ENCODE measurements around the gene KCNE5. TPM values are rescaled to one million over a fixed set of nuclear protein-coding genes. Genes with fewer than 3 reads are reported as not detected.
"Not testable (repeated sequence)": the region's sequence is repeated elsewhere in the genome, so short reads cannot be mapped to it uniquely, and the experiment has no call there.

Gene KCNE5
- total RNA-seq, 1 experiment from 2014 or later, result 2.2 TPM

DNA sequence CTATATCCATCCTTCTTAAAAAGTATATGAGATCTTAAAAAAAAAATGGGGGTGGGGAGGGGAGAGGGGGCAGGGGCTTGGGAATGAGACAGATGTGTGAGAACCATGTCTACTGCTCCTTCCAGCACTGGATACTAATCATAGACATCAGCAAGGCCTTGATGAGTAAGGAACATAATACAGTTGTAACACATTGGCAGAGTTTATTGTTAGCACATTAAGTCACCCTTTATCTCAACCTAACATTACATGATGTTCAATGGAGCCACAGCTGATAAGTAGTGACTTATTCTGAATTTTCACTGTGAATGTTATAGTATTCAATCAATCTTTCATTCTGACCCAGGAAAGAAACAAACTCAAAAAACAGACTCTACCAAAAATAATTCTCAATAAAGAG lies 47.3 kb upstream of the KCNE5 start (continued):
- TF ChIP-seq, protein P1, sequence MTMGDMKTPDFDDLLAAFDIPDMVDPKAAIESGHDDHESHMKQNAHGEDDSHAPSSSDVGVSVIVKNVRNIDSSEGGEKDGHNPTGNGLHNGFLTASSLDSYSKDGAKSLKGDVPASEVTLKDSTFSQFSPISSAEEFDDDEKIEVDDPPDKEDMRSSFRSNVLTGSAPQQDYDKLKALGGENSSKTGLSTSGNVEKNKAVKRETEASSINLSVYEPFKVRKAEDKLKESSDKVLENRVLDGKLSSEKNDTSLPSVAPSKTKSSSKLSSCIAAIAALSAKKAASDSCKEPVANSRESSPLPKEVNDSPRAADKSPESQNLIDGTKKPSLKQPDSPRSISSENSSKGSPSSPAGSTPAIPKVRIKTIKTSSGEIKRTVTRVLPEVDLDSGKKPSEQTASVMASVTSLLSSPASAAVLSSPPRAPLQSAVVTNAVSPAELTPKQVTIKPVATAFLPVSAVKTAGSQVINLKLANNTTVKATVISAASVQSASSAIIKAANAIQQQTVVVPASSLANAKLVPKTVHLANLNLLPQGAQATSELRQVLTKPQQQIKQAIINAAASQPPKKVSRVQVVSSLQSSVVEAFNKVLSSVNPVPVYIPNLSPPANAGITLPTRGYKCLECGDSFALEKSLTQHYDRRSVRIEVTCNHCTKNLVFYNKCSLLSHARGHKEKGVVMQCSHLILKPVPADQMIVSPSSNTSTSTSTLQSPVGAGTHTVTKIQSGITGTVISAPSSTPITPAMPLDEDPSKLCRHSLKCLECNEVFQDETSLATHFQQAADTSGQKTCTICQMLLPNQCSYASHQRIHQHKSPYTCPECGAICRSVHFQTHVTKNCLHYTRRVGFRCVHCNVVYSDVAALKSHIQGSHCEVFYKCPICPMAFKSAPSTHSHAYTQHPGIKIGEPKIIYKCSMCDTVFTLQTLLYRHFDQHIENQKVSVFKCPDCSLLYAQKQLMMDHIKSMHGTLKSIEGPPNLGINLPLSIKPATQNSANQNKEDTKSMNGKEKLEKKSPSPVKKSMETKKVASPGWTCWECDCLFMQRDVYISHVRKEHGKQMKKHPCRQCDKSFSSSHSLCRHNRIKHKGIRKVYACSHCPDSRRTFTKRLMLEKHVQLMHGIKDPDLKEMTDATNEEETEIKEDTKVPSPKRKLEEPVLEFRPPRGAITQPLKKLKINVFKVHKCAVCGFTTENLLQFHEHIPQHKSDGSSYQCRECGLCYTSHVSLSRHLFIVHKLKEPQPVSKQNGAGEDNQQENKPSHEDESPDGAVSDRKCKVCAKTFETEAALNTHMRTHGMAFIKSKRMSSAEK (CRISPR knock-in tag; IDR thresholded peaks at IDR 0.05; ENCODE audit: borderline replicate concordance), result no peak
- TF ChIP-seq, protein P2, sequence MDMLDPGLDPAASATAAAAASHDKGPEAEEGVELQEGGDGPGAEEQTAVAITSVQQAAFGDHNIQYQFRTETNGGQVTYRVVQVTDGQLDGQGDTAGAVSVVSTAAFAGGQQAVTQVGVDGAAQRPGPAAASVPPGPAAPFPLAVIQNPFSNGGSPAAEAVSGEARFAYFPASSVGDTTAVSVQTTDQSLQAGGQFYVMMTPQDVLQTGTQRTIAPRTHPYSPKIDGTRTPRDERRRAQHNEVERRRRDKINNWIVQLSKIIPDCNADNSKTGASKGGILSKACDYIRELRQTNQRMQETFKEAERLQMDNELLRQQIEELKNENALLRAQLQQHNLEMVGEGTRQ (CRISPR knock-in tag; IDR thresholded peaks at IDR 0.05), result no peak
- TF ChIP-seq CREB1 (CRISPR knock-in tag; IDR thresholded peaks at IDR 0.05) (no peak), OVOL2 (CRISPR knock-in tag; IDR thresholded peaks at IDR 0.05; ENCODE audit: borderline replicate concordance) (no peak), RORB (CRISPR knock-in tag; IDR thresholded peaks at IDR 0.05) (no peak), ZNF671 (CRISPR knock-in tag; IDR thresholded peaks at IDR 0.05) (no peak), ESRRA (CRISPR knock-in tag; IDR thresholded peaks at IDR 0.05; ENCODE audit: borderline replicate concordance) (no peak), GTF2I (CRISPR knock-in tag; conservative IDR thresholded peaks at IDR 0.05) (no peak), ATF1 (CRISPR knock-in tag; IDR thresholded peaks at IDR 0.05) (no peak)
- TF ChIP-seq, protein P3, sequence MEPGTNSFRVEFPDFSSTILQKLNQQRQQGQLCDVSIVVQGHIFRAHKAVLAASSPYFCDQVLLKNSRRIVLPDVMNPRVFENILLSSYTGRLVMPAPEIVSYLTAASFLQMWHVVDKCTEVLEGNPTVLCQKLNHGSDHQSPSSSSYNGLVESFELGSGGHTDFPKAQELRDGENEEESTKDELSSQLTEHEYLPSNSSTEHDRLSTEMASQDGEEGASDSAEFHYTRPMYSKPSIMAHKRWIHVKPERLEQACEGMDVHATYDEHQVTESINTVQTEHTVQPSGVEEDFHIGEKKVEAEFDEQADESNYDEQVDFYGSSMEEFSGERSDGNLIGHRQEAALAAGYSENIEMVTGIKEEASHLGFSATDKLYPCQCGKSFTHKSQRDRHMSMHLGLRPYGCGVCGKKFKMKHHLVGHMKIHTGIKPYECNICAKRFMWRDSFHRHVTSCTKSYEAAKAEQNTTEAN (CRISPR knock-in tag; IDR thresholded peaks at IDR 0.05), result no peak
- TF ChIP-seq, protein P4, sequence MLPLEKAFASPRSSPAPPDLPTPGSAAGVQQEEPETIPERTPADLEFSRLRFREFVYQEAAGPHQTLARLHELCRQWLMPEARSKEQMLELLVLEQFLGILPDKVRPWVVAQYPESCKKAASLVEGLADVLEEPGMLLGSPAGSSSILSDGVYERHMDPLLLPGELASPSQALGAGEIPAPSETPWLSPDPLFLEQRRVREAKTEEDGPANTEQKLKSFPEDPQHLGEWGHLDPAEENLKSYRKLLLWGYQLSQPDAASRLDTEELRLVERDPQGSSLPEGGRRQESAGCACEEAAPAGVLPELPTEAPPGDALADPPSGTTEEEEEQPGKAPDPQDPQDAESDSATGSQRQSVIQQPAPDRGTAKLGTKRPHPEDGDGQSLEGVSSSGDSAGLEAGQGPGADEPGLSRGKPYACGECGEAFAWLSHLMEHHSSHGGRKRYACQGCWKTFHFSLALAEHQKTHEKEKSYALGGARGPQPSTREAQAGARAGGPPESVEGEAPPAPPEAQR (CRISPR knock-in tag; IDR thresholded peaks at IDR 0.05), result no peak

DNA sequence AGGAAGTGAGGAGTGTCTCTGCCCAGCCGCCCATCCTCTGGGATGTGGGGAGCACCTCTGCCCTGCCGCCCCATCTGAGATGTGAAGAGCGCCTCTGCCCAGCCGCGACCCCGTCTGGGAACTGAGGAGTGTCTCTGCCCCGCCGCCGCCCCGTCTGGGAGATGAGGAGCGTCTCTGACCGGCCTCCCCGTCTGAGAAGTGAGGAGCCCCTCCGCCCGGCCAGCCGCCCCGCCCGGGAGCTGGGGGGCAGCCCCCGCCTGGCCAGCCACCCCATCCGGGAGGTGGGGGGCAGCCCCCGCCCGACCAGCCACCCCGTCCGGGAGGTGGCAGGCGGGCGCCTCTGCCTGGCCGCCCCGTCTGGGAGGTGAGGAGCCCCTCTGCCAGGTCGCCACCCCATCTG lies 46.2 kb upstream of the KCNE5 start:
- H3K4me1 Mint-ChIP-seq; H3K9me3 Mint-ChIP-seq; ATAC-seq; POLR2A ChIA-PET; H3K27me3 Mint-ChIP-seq (ENCODE audit: low read depth); DNase-seq (ENCODE audit: low spot score); CTCF ChIA-PET; H3K27ac Mint-ChIP-seq; H3K4me3 Mint-ChIP-seq: not testable (repeated sequence)
- peaks cover 46% of the 10 kb centered on the region for H3K36me3 Mint-ChIP-seq

DNA sequence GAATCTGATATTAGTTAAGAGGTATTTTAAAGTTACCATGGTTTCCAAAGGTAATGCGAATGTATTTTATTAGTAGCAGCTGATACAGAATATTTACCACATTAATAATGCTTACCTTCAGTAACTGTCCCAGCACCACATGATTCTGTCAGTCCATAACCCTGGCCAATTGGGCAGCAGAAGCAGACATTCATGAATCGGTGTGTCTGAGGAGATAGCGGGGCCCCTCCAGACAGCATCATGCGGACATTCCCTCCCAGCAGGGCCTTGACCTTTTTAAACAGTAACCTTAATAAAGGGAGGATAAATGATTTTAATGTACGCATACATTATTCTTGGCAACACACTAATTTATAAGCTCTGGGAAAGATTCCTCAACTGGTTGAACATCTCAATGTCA lies 43.0 kb upstream of the KCNE5 start:
- DNase-seq (ENCODE audit: low spot score) (no peak), ATAC-seq (no peak)
- Mint-ChIP-seq H3K27me3 (ENCODE audit: low read depth) (no peaks in the 10 kb centered on the region), H3K27ac (no peak overlapping the region), H3K36me3 (peaks cover 53% of the 10 kb centered on the region), H3K4me1 (no peaks in the 10 kb centered on the region), H3K9me3 (no peaks in the 10 kb centered on the region), H3K4me3 (no peak overlapping the region)
- POLR2A ChIA-PET, result no interaction called here
- no peak for TF ChIP-seq ATF1 (CRISPR knock-in tag; IDR thresholded peaks at IDR 0.05)
- TF ChIP-seq NFYB (CRISPR knock-in tag; conservative IDR thresholded peaks at IDR 0.05; ENCODE audit: low read depth), result no peak
- TF ChIP-seq ZNF423 (CRISPR knock-in tag; IDR thresholded peaks at IDR 0.05), result no peak
- TF ChIP-seq, protein P5, sequence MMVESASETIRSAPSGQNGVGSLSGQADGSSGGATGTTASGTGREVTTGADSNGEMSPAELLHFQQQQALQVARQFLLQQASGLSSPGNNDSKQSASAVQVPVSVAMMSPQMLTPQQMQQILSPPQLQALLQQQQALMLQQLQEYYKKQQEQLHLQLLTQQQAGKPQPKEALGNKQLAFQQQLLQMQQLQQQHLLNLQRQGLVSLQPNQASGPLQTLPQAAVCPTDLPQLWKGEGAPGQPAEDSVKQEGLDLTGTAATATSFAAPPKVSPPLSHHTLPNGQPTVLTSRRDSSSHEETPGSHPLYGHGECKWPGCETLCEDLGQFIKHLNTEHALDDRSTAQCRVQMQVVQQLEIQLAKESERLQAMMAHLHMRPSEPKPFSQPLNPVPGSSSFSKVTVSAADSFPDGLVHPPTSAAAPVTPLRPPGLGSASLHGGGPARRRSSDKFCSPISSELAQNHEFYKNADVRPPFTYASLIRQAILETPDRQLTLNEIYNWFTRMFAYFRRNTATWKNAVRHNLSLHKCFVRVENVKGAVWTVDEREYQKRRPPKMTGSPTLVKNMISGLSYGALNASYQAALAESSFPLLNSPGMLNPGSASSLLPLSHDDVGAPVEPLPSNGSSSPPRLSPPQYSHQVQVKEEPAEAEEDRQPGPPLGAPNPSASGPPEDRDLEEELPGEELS (CRISPR knock-in tag; IDR thresholded peaks at IDR 0.05), result no peak
- no peak for TF ChIP-seq ZNF263 (CRISPR knock-in tag; IDR thresholded peaks at IDR 0.05; ENCODE audit: low read depth)
- TF ChIP-seq, protein P6, sequence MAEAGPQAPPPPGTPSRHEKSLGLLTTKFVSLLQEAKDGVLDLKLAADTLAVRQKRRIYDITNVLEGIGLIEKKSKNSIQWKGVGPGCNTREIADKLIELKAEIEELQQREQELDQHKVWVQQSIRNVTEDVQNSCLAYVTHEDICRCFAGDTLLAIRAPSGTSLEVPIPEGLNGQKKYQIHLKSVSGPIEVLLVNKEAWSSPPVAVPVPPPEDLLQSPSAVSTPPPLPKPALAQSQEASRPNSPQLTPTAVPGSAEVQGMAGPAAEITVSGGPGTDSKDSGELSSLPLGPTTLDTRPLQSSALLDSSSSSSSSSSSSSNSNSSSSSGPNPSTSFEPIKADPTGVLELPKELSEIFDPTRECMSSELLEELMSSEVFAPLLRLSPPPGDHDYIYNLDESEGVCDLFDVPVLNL (CRISPR knock-in tag; IDR thresholded peaks at IDR 0.05; ENCODE audit: borderline replicate concordance, low read depth), result no peak
- CTCF ChIA-PET, result no interaction called here
